NOMO-1 treated with DMSO at 0.1 percent for 48 hours (cell line): ENCODE measurements around the gene ARHGAP10.
"Not testable (repeated sequence)": the region's sequence is repeated elsewhere in the genome, so short reads cannot be mapped to it uniquely, and the experiment has no call there.

Source experiments
- DNase-seq: peaks from one replicate; lab custom pipeline; 2025; ENCODE audit not compliant: unreplicated experiment; lab: John Stamatoyannopoulos, UW

The ARHGAP10 gene

GRCh38 chr4:147791341-147791740, 59.5 kb downstream of the ARHGAP10 start:
- DNase-seq = no peak

- DNase-seq = no peak
Measured at GRCh38 chr4:147791865-147792264, 60.0 kb downstream of the ARHGAP10 start.

- no peak for DNase-seq
Measured at GRCh38 chr4:147793569-147794313, 61.9 kb downstream of the ARHGAP10 start.

- DNase-seq = no peak
Measured at GRCh38 chr4:147794314-147794680, 62.4 kb downstream of the ARHGAP10 start.

- no peak for DNase-seq
Measured at GRCh38 chr4:147794787-147795413, 63.0 kb downstream of the ARHGAP10 start.

GRCh38 chr4:147799057-147799456, 67.2 kb downstream of the ARHGAP10 start:
- DNase-seq = not testable (repeated sequence)

- DNase-seq = peak; percentile 82
Measured at GRCh38 chr4:147799986-147800555, 68.2 kb downstream of the ARHGAP10 start.

GRCh38 chr4:147801820-147802219, 69.9 kb downstream of the ARHGAP10 start:
- no peak for DNase-seq

GRCh38 chr4:147802346-147802745, 70.5 kb downstream of the ARHGAP10 start:
- DNase-seq = no peak

GRCh38 chr4:147805946-147806345, 74.1 kb downstream of the ARHGAP10 start:
- no peak for DNase-seq

GRCh38 chr4:147808447-147808846, 76.6 kb downstream of the ARHGAP10 start:
- no peak for DNase-seq

GRCh38 chr4:147809211-147809610, 77.3 kb downstream of the ARHGAP10 start:
- DNase-seq = peak; percentile 82

- no peak for DNase-seq
Measured at GRCh38 chr4:147811878-147812277, 80.0 kb downstream of the ARHGAP10 start.

GRCh38 chr4:147813109-147813773, 81.4 kb downstream of the ARHGAP10 start:
- no peak for DNase-seq

- no peak for DNase-seq
Measured at GRCh38 chr4:147813973-147814372, 82.1 kb downstream of the ARHGAP10 start.

GRCh38 chr4:147814376-147814775, 82.5 kb downstream of the ARHGAP10 start:
- DNase-seq = no peak

- DNase-seq = no peak
Measured at GRCh38 chr4:147815741-147816140, 83.9 kb downstream of the ARHGAP10 start.

- DNase-seq = no peak
Measured at GRCh38 chr4:147816382-147817254, 84.7 kb downstream of the ARHGAP10 start.

- DNase-seq = no peak
Measured at GRCh38 chr4:147820975-147821374, 89.1 kb downstream of the ARHGAP10 start.

GRCh38 chr4:147821555-147821954, 89.7 kb downstream of the ARHGAP10 start:
- DNase-seq = no peak

GRCh38 chr4:147822128-147822527, 90.2 kb downstream of the ARHGAP10 start:
- no peak for DNase-seq
